Islet precursor cell (in vitro differentiated cells): Measurements from ENCODE around the gene LILRB2.
"Not testable (repeated sequence)": the region's sequence is repeated elsewhere in the genome, so short reads cannot be mapped to it uniquely, and the experiment has no call there.

Experiments used
- DNase-seq: peaks from one replicate; pipeline ENCODE4 v3.0.0-alpha.2; 2018

LILRB2 gene

GRCh38 chr19:54239491-54240371 lies 41.2 kb downstream of the LILRB2 start:
- DNase-seq, result peak; percentile 54

- DNase-seq, result no peak
Observed at GRCh38 chr19:54233941-54234340, 47.0 kb downstream of the LILRB2 start.

- peak; percentile 95 for DNase-seq
Observed at GRCh38 chr19:54231077-54231931, 49.6 kb downstream of the LILRB2 start.

- no peak for DNase-seq
Observed at GRCh38 chr19:54230031-54230430, 50.9 kb downstream of the LILRB2 start.

DNA sequence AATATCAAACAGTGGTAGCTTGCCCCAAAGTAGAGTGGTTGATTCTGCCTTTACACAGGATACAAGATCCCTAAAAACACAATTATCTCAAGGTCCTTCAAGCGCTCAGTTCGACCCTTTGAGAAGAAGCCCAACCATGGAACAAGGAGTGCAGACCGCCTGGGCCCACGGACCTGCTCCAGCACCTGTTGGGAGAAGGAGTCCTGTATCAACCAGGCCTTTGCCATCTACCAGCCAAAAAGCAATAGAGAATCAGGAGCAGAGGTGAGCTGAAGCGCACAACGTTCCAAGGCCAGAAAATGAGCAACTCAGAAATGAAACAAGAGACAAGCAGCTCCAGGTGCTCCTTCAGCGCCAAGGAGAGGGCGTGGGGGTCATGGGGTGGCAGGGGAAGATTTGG lies 51.8 kb downstream of the LILRB2 start:
- DNase-seq, result no peak

DNA sequence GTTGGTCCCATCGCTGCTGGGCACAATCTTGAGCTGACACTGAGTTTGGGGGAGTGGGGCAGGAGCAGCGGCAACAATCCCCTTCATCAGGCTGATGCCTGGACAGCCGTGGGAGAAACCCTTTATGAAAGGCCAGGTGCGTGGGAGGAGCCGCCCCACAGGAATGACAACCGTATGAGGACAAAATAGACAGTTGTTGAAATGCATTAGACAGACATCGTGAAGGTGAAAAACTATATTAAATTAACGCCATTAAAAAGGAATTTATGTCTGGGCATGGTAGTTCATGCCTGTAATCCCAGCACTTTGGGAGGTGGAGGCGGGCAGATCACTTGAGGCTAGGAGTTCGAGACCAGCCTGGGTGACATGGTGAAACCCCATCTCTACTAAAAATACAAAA lies 56.3 kb downstream of the LILRB2 start:
- not testable (repeated sequence) for DNase-seq

- not testable (repeated sequence) for DNase-seq
Observed at GRCh38 chr19:54223937-54224281, 57.0 kb downstream of the LILRB2 start.
